ENCODE measurements around the gene MRGPRG.

GRCh38 chr11:3195251-3196160 is 23.1 kb downstream of the MRGPRG start:
- TF ChIP-seq, protein P1, sequence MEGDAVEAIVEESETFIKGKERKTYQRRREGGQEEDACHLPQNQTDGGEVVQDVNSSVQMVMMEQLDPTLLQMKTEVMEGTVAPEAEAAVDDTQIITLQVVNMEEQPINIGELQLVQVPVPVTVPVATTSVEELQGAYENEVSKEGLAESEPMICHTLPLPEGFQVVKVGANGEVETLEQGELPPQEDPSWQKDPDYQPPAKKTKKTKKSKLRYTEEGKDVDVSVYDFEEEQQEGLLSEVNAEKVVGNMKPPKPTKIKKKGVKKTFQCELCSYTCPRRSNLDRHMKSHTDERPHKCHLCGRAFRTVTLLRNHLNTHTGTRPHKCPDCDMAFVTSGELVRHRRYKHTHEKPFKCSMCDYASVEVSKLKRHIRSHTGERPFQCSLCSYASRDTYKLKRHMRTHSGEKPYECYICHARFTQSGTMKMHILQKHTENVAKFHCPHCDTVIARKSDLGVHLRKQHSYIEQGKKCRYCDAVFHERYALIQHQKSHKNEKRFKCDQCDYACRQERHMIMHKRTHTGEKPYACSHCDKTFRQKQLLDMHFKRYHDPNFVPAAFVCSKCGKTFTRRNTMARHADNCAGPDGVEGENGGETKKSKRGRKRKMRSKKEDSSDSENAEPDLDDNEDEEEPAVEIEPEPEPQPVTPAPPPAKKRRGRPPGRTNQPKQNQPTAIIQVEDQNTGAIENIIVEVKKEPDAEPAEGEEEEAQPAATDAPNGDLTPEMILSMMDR (IDR thresholded peaks at IDR 0.05; ENCODE audit: insufficient read depth, low read length, poor library complexity, severe bottlenecking) = no peak
- no peak for TF ChIP-seq EZH2phosphoT487 (conservative IDR thresholded peaks at IDR 0.05; ENCODE audit: low read length)

All from SU-DHL-6 (cell line).